Esophagus muscularis mucosa (tissue), 4 donors: ENCODE results near the gene TBX18. TPM values are rescaled to one million over a fixed set of nuclear protein-coding genes. Genes with fewer than 3 reads are reported as not detected.

Source experiments
- DNase-seq: peaks from one replicate; pipeline ENCODE4 v3.0.0-alpha.2; 2017; ENCODE audit errors: extremely low spot score
- H3K27ac ChIP-seq, 4 donors: fragments of 200-600 bp; sonication (generic); replicated peaks in 1 of 4; 1 replicate in 3 of 4; 2 replicates in 1 of 4; pipeline ENCODE4 v1.5.1; 2016 to 2019; ENCODE audit warnings: mild to moderate bottlenecking in 1 of 4
- H3K27me3 ChIP-seq, 4 donors: fragments of 200-600 bp; sonication (generic); one replicate each; pipeline versions ENCODE4 v1.5.1 to v1.6.0; 2016 to 2019
- H3K36me3 ChIP-seq, 4 donors: fragments of 200-600 bp; sonication (generic); one replicate each; pipeline ENCODE4 v1.5.1; 2016 to 2019
- H3K4me1 ChIP-seq, 4 donors: fragments of 200-600 bp; sonication (generic); one replicate each; pipeline ENCODE4 v1.5.1; 2016 to 2019
- H3K4me3 ChIP-seq, 4 donors: fragments of 200-600 bp; sonication (generic); 1 replicate in 2 of 4; 2 replicates in 2 of 4; pipeline ENCODE4 v1.5.1; 2016 to 2019; ENCODE audit warnings: mild to moderate bottlenecking in 4 of 4, moderate library complexity in 1 of 4
- H3K9me3 ChIP-seq, 4 donors: fragments of 200-600 bp; sonication (generic); 1 replicate in 3 of 4; 2 replicates in 1 of 4; pipeline ENCODE4 v1.5.1; 2016 to 2019
- CTCF ChIP-seq, 3 experiments: fragments of 200-600 bp in 2 of 3; fragments of 450-650 bp in 1 of 3; sonication (generic) in 2 of 3; IDR thresholded peaks; one replicate each; pipeline ENCODE4 v1.5.1; 2017 to 2019; ENCODE audit warnings: antibody characterized with exemption in 3 of 3, mild to moderate bottlenecking in 2 of 3, moderate library complexity in 1 of 3
- EP300 ChIP-seq: sonication (generic); formaldehyde crosslinking; IDR thresholded peaks from one replicate; pipeline ENCODE4 v1.6.1; 2017; ENCODE audit warnings: antibody characterized with exemption
- POLR2A ChIP-seq: fragments of 450-650 bp; IDR thresholded peaks from one replicate; pipeline ENCODE4 v1.6.1; 2017; ENCODE audit warnings: antibody characterized with exemption, moderate library complexity, mild to moderate bottlenecking, low read depth
- POLR2AphosphoS5 ChIP-seq, 2 donors: sonication (generic); formaldehyde crosslinking; IDR thresholded peaks; one replicate each; pipeline ENCODE4 v1.6.1; 2017; ENCODE audit warnings: antibody characterized with exemption in 2 of 2
- WGBS: methylation state at CpG from one replicate; pipeline ENCODE4 v1.1.5; 2018; 5-methylcytosine and 5-hydroxymethylcytosine counted together
- intact Hi-C: fragments of 100-400 bp; cut with DNase I; formaldehyde crosslinking; loops from one replicate; pipeline ENCODE4 v1.15.1; 2023
- total RNA-seq, 4 donors: library from RNA; depleted of rRNA; stranded (reverse); fragments of >200 nt; gene quantifications; one replicate each; pipeline versions ENCODE4 v1.1.0 to v1.2.1, GENCODE V29; 2016

The TBX18 gene
- total RNA-seq, 4 donors from 2014 or later, result 8.7 to 17.4 (median 11.2) TPM

GRCh38 chr6:84685983-84686584 is 78.3 kb downstream of the TBX18 start:
- WGBS, result 76% methylated on average over 3 of the region's 3 CpGs
- peak overlapping the region in 2 of 4 donors; percentile 73 for H3K27ac ChIP-seq

GRCh38 chr6:84681693-84682326 is 82.6 kb downstream of the TBX18 start:
- 91% methylated on average over 17 of the region's 17 CpGs for WGBS
- no peak overlapping the region for H3K4me3 ChIP-seq
- H3K27me3 ChIP-seq, result no peaks in the 10 kb centered on the region
- H3K27ac ChIP-seq, result no peak overlapping the region
- no peak for DNase-seq
- no peak for TF ChIP-seq POLR2AphosphoS5 (IDR thresholded peaks at IDR 0.05)
- TF ChIP-seq POLR2A, result no peak
- TF ChIP-seq CTCF (IDR thresholded peaks at IDR 0.05), result no peak
- no peak for TF ChIP-seq EP300
- H3K4me1 ChIP-seq, result peaks cover 0 to 7% (median 4%) of the 10 kb centered on the region in 4 donors
- no peaks in the 10 kb centered on the region for H3K9me3 ChIP-seq
- intact Hi-C loops, result no loop called here
- no peaks in the 10 kb centered on the region for H3K36me3 ChIP-seq

More at GRCh38 chr6:84685983-84686584, 78.3 kb downstream of the TBX18 start:
- intact Hi-C loops, result no loop called here
- Histone ChIP-seq H3K4me1 (peaks cover 0 to 31% (median 24%) of the 10 kb centered on the region in 4 donors), H3K36me3 (no peaks in the 10 kb centered on the region), H3K9me3 (no peaks in the 10 kb centered on the region), H3K27me3 (no peaks in the 10 kb centered on the region), H3K4me3 (no peak overlapping the region)
- no peak for DNase-seq
- no peak for TF ChIP-seq POLR2A
- TF ChIP-seq CTCF (IDR thresholded peaks at IDR 0.05), result peak in 1 of 3 experiments; percentile 37

GRCh38 chr6:84675651-84676050 is 88.7 kb downstream of the TBX18 start:
- TF ChIP-seq POLR2A (no peak), EP300 (no peak), POLR2AphosphoS5 (IDR thresholded peaks at IDR 0.05) (no peak), CTCF (IDR thresholded peaks at IDR 0.05) (no peak)
- Histone ChIP-seq H3K4me3 (no peak overlapping the region), H3K27ac (no peak overlapping the region), H3K27me3 (no peaks in the 10 kb centered on the region), H3K36me3 (no peaks in the 10 kb centered on the region), H3K9me3 (no peaks in the 10 kb centered on the region), H3K4me1 (no peaks in the 10 kb centered on the region)
- DNase-seq, result no peak
- intact Hi-C loops, result no loop called here

- no peak overlapping the region for H3K27ac ChIP-seq
- H3K36me3 ChIP-seq, result no peaks in the 10 kb centered on the region
- no peak for DNase-seq
- no peaks in the 10 kb centered on the region for H3K9me3 ChIP-seq
- H3K4me3 ChIP-seq, result no peak overlapping the region
- TF ChIP-seq CTCF (IDR thresholded peaks at IDR 0.05) (no peak), POLR2AphosphoS5 (IDR thresholded peaks at IDR 0.05) (no peak), POLR2A (no peak), EP300 (no peak)
- no peaks in the 10 kb centered on the region for H3K27me3 ChIP-seq
- H3K4me1 ChIP-seq, result no peaks in the 10 kb centered on the region
- intact Hi-C loops, result no loop called here
Measured at GRCh38 chr6:84674395-84674794, 90.0 kb downstream of the TBX18 start.

DNA sequence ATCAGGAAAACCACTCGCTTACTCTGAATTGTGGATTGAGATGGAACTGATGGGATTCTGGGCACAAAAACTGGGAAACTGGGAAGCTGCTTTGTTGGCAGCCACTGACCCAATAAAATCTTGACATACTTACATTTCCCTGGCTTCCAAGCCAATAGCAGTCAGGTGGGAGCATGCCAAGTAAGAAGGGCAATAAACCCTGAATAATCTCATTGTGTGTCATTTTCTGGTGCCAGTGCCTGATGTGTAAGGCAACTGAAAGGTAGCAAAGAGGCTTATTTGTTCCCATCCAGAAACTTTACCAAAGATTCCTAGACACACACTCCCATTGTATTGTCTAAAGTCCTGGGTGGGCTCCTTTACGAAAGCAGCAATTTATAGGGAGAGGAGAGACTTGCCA is 93.2 kb downstream of the TBX18 start:
- intact Hi-C loops, result no loop called here
- TF ChIP-seq CTCF (IDR thresholded peaks at IDR 0.05), result no peak
- TF ChIP-seq POLR2AphosphoS5 (IDR thresholded peaks at IDR 0.05), result no peak
- no peak for TF ChIP-seq POLR2A
- no peak for TF ChIP-seq EP300
- Histone ChIP-seq H3K27ac (no peak overlapping the region), H3K36me3 (no peaks in the 10 kb centered on the region), H3K27me3 (no peaks in the 10 kb centered on the region), H3K4me1 (no peaks in the 10 kb centered on the region), H3K9me3 (no peaks in the 10 kb centered on the region), H3K4me3 (no peak overlapping the region)
- WGBS, result 84% methylated on average over 2 of the region's 2 CpGs
- DNase-seq, result no peak
